Neural progenitor cell (in vitro differentiated cells): ENCODE results near the gene ELOVL6.

Source experiments
- EZH2 ChIP-seq: fragments of 200-600 bp; sonication (generic); IDR thresholded peaks from 2 replicates; pipeline ENCODE4 v1.6.1; 2017; ENCODE audit warnings: antibody characterized with exemption, mild to moderate bottlenecking, moderate library complexity
- EZH2phosphoT487 ChIP-seq: fragments of 200-600 bp; sonication (generic); IDR thresholded peaks from 2 replicates; pipeline ENCODE4 v1.6.1; 2017; ENCODE audit warnings: antibody characterized with exemption
- TF ChIP-seq, protein P1 (sequence below): fragments of 200-600 bp; sonication (generic); IDR thresholded peaks from 2 replicates; pipeline ENCODE4 v1.5.1; 2017; ENCODE audit warnings: antibody characterized with exemption, mild to moderate bottlenecking

DNA sequence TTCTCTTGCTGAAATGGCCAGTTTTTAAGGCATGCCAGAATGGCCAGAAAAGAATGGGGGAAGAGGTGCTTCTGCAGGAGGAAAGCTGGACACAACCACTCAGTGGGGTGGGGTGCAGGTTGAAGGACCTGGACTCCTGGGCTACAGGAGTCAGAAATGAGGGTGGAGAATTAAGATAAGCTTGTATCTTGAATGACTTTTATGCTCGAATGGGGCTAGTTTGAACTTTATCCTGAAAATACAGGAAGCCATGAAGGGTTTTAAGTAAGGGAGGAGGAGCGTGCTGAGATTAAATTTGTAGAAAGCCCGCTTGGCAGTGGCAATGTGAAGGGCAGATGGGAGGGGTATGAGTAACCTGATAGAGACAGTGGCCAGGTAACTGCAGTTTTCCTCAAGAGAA is 66.5 kb downstream of the ELOVL6 start:
- TF ChIP-seq, protein P1, sequence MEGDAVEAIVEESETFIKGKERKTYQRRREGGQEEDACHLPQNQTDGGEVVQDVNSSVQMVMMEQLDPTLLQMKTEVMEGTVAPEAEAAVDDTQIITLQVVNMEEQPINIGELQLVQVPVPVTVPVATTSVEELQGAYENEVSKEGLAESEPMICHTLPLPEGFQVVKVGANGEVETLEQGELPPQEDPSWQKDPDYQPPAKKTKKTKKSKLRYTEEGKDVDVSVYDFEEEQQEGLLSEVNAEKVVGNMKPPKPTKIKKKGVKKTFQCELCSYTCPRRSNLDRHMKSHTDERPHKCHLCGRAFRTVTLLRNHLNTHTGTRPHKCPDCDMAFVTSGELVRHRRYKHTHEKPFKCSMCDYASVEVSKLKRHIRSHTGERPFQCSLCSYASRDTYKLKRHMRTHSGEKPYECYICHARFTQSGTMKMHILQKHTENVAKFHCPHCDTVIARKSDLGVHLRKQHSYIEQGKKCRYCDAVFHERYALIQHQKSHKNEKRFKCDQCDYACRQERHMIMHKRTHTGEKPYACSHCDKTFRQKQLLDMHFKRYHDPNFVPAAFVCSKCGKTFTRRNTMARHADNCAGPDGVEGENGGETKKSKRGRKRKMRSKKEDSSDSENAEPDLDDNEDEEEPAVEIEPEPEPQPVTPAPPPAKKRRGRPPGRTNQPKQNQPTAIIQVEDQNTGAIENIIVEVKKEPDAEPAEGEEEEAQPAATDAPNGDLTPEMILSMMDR = no peak
- no peak for TF ChIP-seq EZH2
- no peak for TF ChIP-seq EZH2phosphoT487
